IMR-90 (cell line): Measurements from ENCODE around the gene IL23R. TPM values are rescaled to one million over a fixed set of nuclear protein-coding genes. Genes with fewer than 3 reads are reported as not detected.

Experiments
- ATAC-seq: fragments of 200-7000 bp; cut with Tn5 transposase; 2 replicates; pipeline ENCODE4 v1.9.1; 2020; ENCODE audit warnings: low read depth, mild to moderate bottlenecking, moderate library complexity
- BruUV-seq: library from RNA; stranded (reverse); fragments of 400-500 nt; replicated peaks from 2 replicates; lab custom pipeline; 2021; lab: Mats Ljungman, UMichigan
- CTCF ChIA-PET: fragments of 300-600 bp; formaldehyde crosslinking; extraction: SDS; loops from one replicate; lab custom pipeline; 2021; ENCODE audit warnings: antibody characterized with exemption; lab: Yijun Ruan, JAX
- POLR2A ChIA-PET: fragments of 300-600 bp; sonication (Branson Sonifier 250); formaldehyde crosslinking; loops from one replicate; lab custom pipeline; 2022; ENCODE audit warnings: antibody characterized with exemption; ENCODE audit not compliant: unreplicated experiment; lab: Charles Lee
- DNase-seq: peaks from one replicate; pipeline ENCODE4 v3.0.0; 2013
- H2AFZ ChIP-seq: replicated peaks from 2 replicates; pipeline ENCODE3; 2013; ENCODE audit warnings: low read length, mild to moderate bottlenecking; ENCODE audit not compliant: poor library complexity
- H2AK5ac ChIP-seq: 2 replicates; pipeline ENCODE4 v1.6.1; 2013; ENCODE audit warnings: low read depth, low read length, inconsistent platforms
- H2AK9ac ChIP-seq: replicated peaks from 2 replicates; pipeline ENCODE3; 2013; ENCODE audit warnings: mild to moderate bottlenecking, low read depth, low read length, moderate library complexity; ENCODE audit not compliant: poor library complexity
- H2BK120ac ChIP-seq: 2 replicates; pipeline ENCODE4 v1.6.1; 2013; ENCODE audit warnings: low read depth, low read length, inconsistent platforms
- H2BK15ac ChIP-seq: 3 replicates; pipeline ENCODE4 v1.6.1; 2013; ENCODE audit warnings: low read depth, low read length, inconsistent platforms
- H2BK20ac ChIP-seq: 2 replicates; pipeline ENCODE4 v1.6.1; 2013; ENCODE audit warnings: low read depth, mild to moderate bottlenecking, inconsistent platforms, low read length, moderate library complexity
- H2BK5ac ChIP-seq: 2 replicates; pipeline ENCODE4 v1.6.1; 2013; ENCODE audit warnings: mild to moderate bottlenecking, low read depth, low read length, inconsistent platforms; ENCODE audit not compliant: poor library complexity, severe bottlenecking
- H3K14ac ChIP-seq: replicated peaks from 2 replicates; pipeline ENCODE4 v1.6.1; 2013; ENCODE audit warnings: low read depth, low read length, inconsistent platforms
- H3K18ac ChIP-seq: 2 replicates; pipeline ENCODE4 v1.6.1; 2013; ENCODE audit warnings: low read depth, low read length, control low read depth
- H3K23ac ChIP-seq: 2 replicates; pipeline ENCODE4 v1.6.1; 2013; ENCODE audit warnings: low read depth, low read length, inconsistent platforms
- H3K27ac ChIP-seq: 2 replicates; pipeline ENCODE4 v1.5.1; 2013; ENCODE audit warnings: mild to moderate bottlenecking, control low read depth, low read length; ENCODE audit not compliant: insufficient read depth
- H3K27me3 ChIP-seq: 2 replicates; pipeline ENCODE4 v1.6.1; 2013; ENCODE audit warnings: low read length; ENCODE audit not compliant: control insufficient read depth, insufficient read depth
- H3K36me3 ChIP-seq: 2 replicates; pipeline ENCODE4 v1.6.1; 2013; ENCODE audit warnings: low read length, mixed read lengths; ENCODE audit not compliant: control insufficient read depth, insufficient read depth
- H3K4ac ChIP-seq: 2 replicates; pipeline ENCODE4 v1.6.1; 2013; ENCODE audit warnings: low read depth, low read length, inconsistent platforms
- H3K4me1 ChIP-seq: 2 replicates; pipeline ENCODE4 v1.6.1; 2013; ENCODE audit warnings: low read length, mixed read lengths; ENCODE audit not compliant: control insufficient read depth, insufficient read depth
- H3K4me2 ChIP-seq: 2 replicates; pipeline ENCODE4 v1.6.1; 2013; ENCODE audit warnings: low read depth, mild to moderate bottlenecking, control low read depth, low read length, moderate library complexity
- H3K4me3 ChIP-seq: 2 replicates; pipeline ENCODE4 v1.5.1; 2013; ENCODE audit warnings: low read depth, mild to moderate bottlenecking, control low read depth, low read length, moderate library complexity; ENCODE audit not compliant: insufficient read depth
- H3K56ac ChIP-seq: 2 replicates; pipeline ENCODE4 v1.6.1; 2013; ENCODE audit warnings: low read length, inconsistent platforms; ENCODE audit not compliant: insufficient read depth; ENCODE audit errors: extremely low read depth
- H3K79me1 ChIP-seq, 2 experiments: 2 replicates each; pipeline ENCODE4 v1.6.1; 2013; ENCODE audit warnings: low read length in 2 of 2, inconsistent platforms in 1 of 2, low read depth in 1 of 2
- H3K9ac ChIP-seq: 2 replicates; pipeline ENCODE4 v1.6.1; 2013; ENCODE audit warnings: low read depth, low read length, control low read depth
- H3K9me1 ChIP-seq: 2 replicates; pipeline ENCODE4 v1.6.1; 2013; ENCODE audit warnings: low read length, inconsistent platforms; ENCODE audit not compliant: insufficient read depth
- H3K9me3 ChIP-seq: 2 replicates; pipeline ENCODE4 v1.6.1; 2013; ENCODE audit warnings: low read length; ENCODE audit not compliant: control insufficient read depth, insufficient read depth
- H4K20me1 ChIP-seq: 2 replicates; pipeline ENCODE4 v1.6.1; 2013; ENCODE audit warnings: low read length, inconsistent platforms; ENCODE audit not compliant: insufficient read depth
- H4K5ac ChIP-seq: 2 replicates; pipeline ENCODE4 v1.6.1; 2013; ENCODE audit warnings: mild to moderate bottlenecking, low read depth, low read length, control low read depth
- H4K8ac ChIP-seq, 2 experiments: 2 replicates each; pipeline ENCODE4 v1.6.1; 2013; ENCODE audit warnings: low read depth in 2 of 2, low read length in 2 of 2, control low read depth in 1 of 2, inconsistent platforms in 1 of 2
- H4K91ac ChIP-seq: 2 replicates; pipeline ENCODE4 v1.6.1; 2013; ENCODE audit warnings: low read depth, low read length, inconsistent platforms; ENCODE audit not compliant: insufficient read depth
- CTCF ChIP-seq: conservative IDR thresholded peaks from 2 replicates; pipeline ENCODE4 v1.5.1; 2012; ENCODE audit warnings: mild to moderate bottlenecking, low read depth, low read length, improper control_type of control experiment
- MAFK ChIP-seq: IDR thresholded peaks from 2 replicates; pipeline ENCODE4 v1.6.1; 2012; ENCODE audit warnings: low read depth, low read length, improper control_type of control experiment
- MXI1 ChIP-seq: IDR thresholded peaks from 2 replicates; pipeline ENCODE4 v1.6.1; 2012; ENCODE audit warnings: low read depth, mild to moderate bottlenecking, low read length, moderate library complexity, borderline replicate concordance
- NFE2L2 ChIP-seq: fragments of 150-350 bp; IDR thresholded peaks from 2 replicates; pipeline ENCODE4 v1.6.1; 2016; ENCODE audit warnings: low read depth, mild to moderate bottlenecking, low read length
- RCOR1 ChIP-seq: IDR thresholded peaks from 2 replicates; pipeline ENCODE4 v1.6.1; 2012; ENCODE audit warnings: mild to moderate bottlenecking, low read length, improper control_type of control experiment; ENCODE audit not compliant: insufficient replicate concordance
- RFX5 ChIP-seq: IDR thresholded peaks from 2 replicates; pipeline ENCODE4 v1.8.0; 2012; ENCODE audit warnings: low read depth, mild to moderate bottlenecking, low read length, moderate library complexity
- SMC3 ChIP-seq: fragments of 150-350 bp; IDR thresholded peaks from 2 replicates; pipeline ENCODE4 v1.6.1; 2016; ENCODE audit warnings: low read depth, mild to moderate bottlenecking, antibody characterized with exemption, low read length, moderate library complexity
- dilution Hi-C: fragments of 300-500 bp; cut with HindIII; formaldehyde crosslinking; loops from one replicate; pipeline ENCODE4 v1.14.3; 2018; ENCODE audit warnings: low sequenced_read_pairs; ENCODE audit not compliant: unreplicated experiment
- in situ Hi-C: fragments of 300-500 bp; cut with MboI; formaldehyde crosslinking; loops from 3 replicates; pipeline ENCODE4 v1.14.3; 2019; ENCODE audit warnings: low sequenced_read_pairs, inconsistent platforms, mixed read lengths
- intact Hi-C: fragments of 100-400 bp; cut with micrococcal nuclease; formaldehyde crosslinking; loops from 2 replicates; pipeline ENCODE4 v1.10.0; 2022
- polyA plus RNA-seq, 3 experiments: library from polyadenylated mRNA; depleted of rRNA; stranded (reverse); fragments of >200 nt; gene quantifications; 2 replicates each; pipeline ENCODE4 v1.2.3, GENCODE V29; 2012; ENCODE audit warnings: low replicate concordance in 1 of 3
- total RNA-seq: library from RNA; depleted of rRNA; stranded (reverse); fragments of >200 nt; gene quantifications from 2 replicates; pipeline ENCODE4 v1.2.3, GENCODE V29; 2012
- TF ChIP-seq, protein P1 (sequence below): fragments of 150-350 bp; IDR thresholded peaks from 2 replicates; pipeline ENCODE4 v1.6.1; 2017; ENCODE audit warnings: mild to moderate bottlenecking, antibody characterized with exemption, low read length, low read depth

The IL23R gene
- total and polyA plus RNA-seq, 2 of the 4 experiments (the other 2 are of a cell fraction), result not detected

GRCh38 chr1:67118191-67118590 is 48.1 kb upstream of the IL23R start:
- CTCF ChIA-PET, result no interaction called here
- H3K23ac ChIP-seq, result no peak overlapping the region

More at GRCh38 chr1:67118191-67118590, 48.1 kb upstream of the IL23R start:
- Histone ChIP-seq H4K5ac (no peak overlapping the region), H2BK5ac (no peak overlapping the region), H4K91ac (no peak overlapping the region), H3K9ac (no peak overlapping the region), H3K4me3 (no peak overlapping the region), H3K56ac (no peak overlapping the region), H2BK15ac (no peak overlapping the region), H2AK9ac (no peak overlapping the region), H3K18ac (no peak overlapping the region), H3K79me1 (no peaks in the 10 kb centered on the region), H3K36me3 (no peaks in the 10 kb centered on the region), H4K8ac (no peak overlapping the region), H3K4ac (no peak overlapping the region), H4K20me1 (no peaks in the 10 kb centered on the region), H3K4me1 (no peaks in the 10 kb centered on the region), H3K4me2 (no peak overlapping the region), H2AK5ac (no peak overlapping the region), H2BK120ac (no peak overlapping the region), H3K9me3 (no peaks in the 10 kb centered on the region), H2AFZ (no peak overlapping the region), H2BK20ac (no peak overlapping the region), H3K27me3 (no peaks in the 10 kb centered on the region), H3K14ac (no peak overlapping the region), H3K9me1 (no peaks in the 10 kb centered on the region), H3K27ac (no peak overlapping the region)
- dilution Hi-C loops (no loop called here), in situ Hi-C loops (no loop called here), intact Hi-C loops (loop anchor here (10.0 kb wide), 1 partner anchor 53 kb away; no protein-coding TSS in a partner anchor)
- POLR2A ChIA-PET, result no interaction called here
- BruUV-seq, result no TSS peak
- TF ChIP-seq, protein P1, sequence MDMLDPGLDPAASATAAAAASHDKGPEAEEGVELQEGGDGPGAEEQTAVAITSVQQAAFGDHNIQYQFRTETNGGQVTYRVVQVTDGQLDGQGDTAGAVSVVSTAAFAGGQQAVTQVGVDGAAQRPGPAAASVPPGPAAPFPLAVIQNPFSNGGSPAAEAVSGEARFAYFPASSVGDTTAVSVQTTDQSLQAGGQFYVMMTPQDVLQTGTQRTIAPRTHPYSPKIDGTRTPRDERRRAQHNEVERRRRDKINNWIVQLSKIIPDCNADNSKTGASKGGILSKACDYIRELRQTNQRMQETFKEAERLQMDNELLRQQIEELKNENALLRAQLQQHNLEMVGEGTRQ, result no peak
- no peak for TF ChIP-seq RFX5
- TF ChIP-seq SMC3, result no peak
- TF ChIP-seq NFE2L2, result no peak
- TF ChIP-seq MAFK, result no peak
- TF ChIP-seq CTCF, result no peak
- TF ChIP-seq RCOR1, result no peak
- TF ChIP-seq MXI1, result no peak
- ATAC-seq (no peak; the same call in none of the 2 replicates), DNase-seq (peak; percentile 23)
